Liver (tissue), 9 donors: ENCODE measurements around the gene SUCO. TPM values are rescaled to one million over a fixed set of nuclear protein-coding genes. Genes with fewer than 3 reads are reported as not detected.

Experiments
- DNase-seq: peaks from one replicate; pipeline ENCODE4 v3.0.0-alpha.2; 2017; ENCODE audit warnings: low spot score
- H3K27ac ChIP-seq, 2 donors: one replicate each; pipeline ENCODE4 v1.7.0; 2013; ENCODE audit warnings: inconsistent platforms in 2 of 2, low read length in 2 of 2, control low read depth in 1 of 2, low read depth in 1 of 2, mild to moderate bottlenecking in 1 of 2
- H3K27me3 ChIP-seq, 4 donors: one replicate each; pipeline versions ENCODE4 v1.6.1 to v1.7.0; 2013; ENCODE audit warnings: low read length in 3 of 4, inconsistent platforms in 1 of 4, mild to moderate bottlenecking in 1 of 4, moderate library complexity in 1 of 4; ENCODE audit not compliant: control insufficient read depth in 4 of 4, insufficient read depth in 4 of 4
- H3K36me3 ChIP-seq, 4 donors: one replicate each; pipeline versions ENCODE4 v1.6.1 to v1.7.0; 2013; ENCODE audit warnings: low read length in 3 of 4, mild to moderate bottlenecking in 3 of 4, low read depth in 1 of 4, moderate library complexity in 1 of 4; ENCODE audit not compliant: control insufficient read depth in 4 of 4, insufficient read depth in 3 of 4
- H3K4me1 ChIP-seq, 4 donors: one replicate each; pipeline versions ENCODE4 v1.6.1 to v1.7.0; 2013; ENCODE audit warnings: low read length in 3 of 4, mild to moderate bottlenecking in 3 of 4, moderate library complexity in 1 of 4; ENCODE audit not compliant: control insufficient read depth in 4 of 4, insufficient read depth in 4 of 4
- H3K4me3 ChIP-seq, 3 donors: one replicate each; pipeline versions ENCODE4 v1.6.1 to v1.7.0; 2013; ENCODE audit warnings: low read length in 3 of 3, control low read depth in 1 of 3, low read depth in 1 of 3, mild to moderate bottlenecking in 1 of 3
- H3K9ac ChIP-seq, 2 donors: one replicate each; pipeline ENCODE4 v1.7.0; 2013; ENCODE audit warnings: low read length in 2 of 2, mild to moderate bottlenecking in 2 of 2, moderate library complexity in 2 of 2, control low read depth in 1 of 2, low read depth in 1 of 2
- H3K9me3 ChIP-seq, 4 donors: one replicate each; pipeline versions ENCODE4 v1.6.1 to v1.7.0; 2013; ENCODE audit warnings: low read length in 3 of 4; ENCODE audit not compliant: control insufficient read depth in 4 of 4
- ATF3 ChIP-seq: IDR thresholded peaks from 2 replicates; pipeline ENCODE4 v1.6.1; 2016; ENCODE audit warnings: antibody characterized with exemption
- CTCF ChIP-seq: fragments of 150-350 bp; IDR thresholded peaks from 2 replicates; pipeline ENCODE4 v1.5.1; 2017; ENCODE audit warnings: improper control_type of control experiment, low read depth, low read length; ENCODE audit not compliant: missing input control
- EGR1 ChIP-seq, 2 donors: IDR thresholded peaks; 2 replicates each; pipeline ENCODE4 v1.6.1; 2016 to 2018; ENCODE audit warnings: antibody characterized with exemption in 2 of 2, low read depth in 2 of 2
- FOXA1 ChIP-seq: IDR thresholded peaks from 2 replicates; pipeline ENCODE4 v1.6.1; 2016; ENCODE audit warnings: antibody characterized with exemption
- FOXA2 ChIP-seq: IDR thresholded peaks from 2 replicates; pipeline ENCODE4 v1.6.1; 2016; ENCODE audit warnings: antibody characterized with exemption
- GABPA ChIP-seq, 2 donors: IDR thresholded peaks in 1 of 2; conservative IDR thresholded peaks in 1 of 2; 2 replicates each; pipeline ENCODE4 v1.6.1; 2016; ENCODE audit warnings: antibody characterized with exemption in 2 of 2, mild to moderate bottlenecking in 1 of 2, moderate library complexity in 1 of 2
- HNF4A ChIP-seq, 2 donors: conservative IDR thresholded peaks; 2 replicates each; pipeline ENCODE4 v1.6.1; 2016; ENCODE audit warnings: antibody characterized with exemption in 2 of 2, mild to moderate bottlenecking in 2 of 2
- HNF4G ChIP-seq: IDR thresholded peaks from 2 replicates; pipeline ENCODE4 v1.6.1; 2016; ENCODE audit warnings: antibody characterized with exemption
- JUND ChIP-seq, 2 donors: IDR thresholded peaks; 2 replicates each; pipeline ENCODE4 v1.6.1; 2016; ENCODE audit warnings: antibody characterized with exemption in 2 of 2
- NR2F2 ChIP-seq: IDR thresholded peaks from 2 replicates; pipeline ENCODE4 v1.6.1; 2016; ENCODE audit warnings: antibody characterized with exemption
- RAD21 ChIP-seq, 2 donors: IDR thresholded peaks; 2 replicates each; pipeline ENCODE4 v1.6.1; 2016; ENCODE audit warnings: antibody characterized with exemption in 2 of 2, mild to moderate bottlenecking in 2 of 2
- REST ChIP-seq: IDR thresholded peaks from 2 replicates; pipeline ENCODE4 v1.6.1; 2016; ENCODE audit warnings: antibody characterized with exemption, mild to moderate bottlenecking
- RXRA ChIP-seq, 2 donors: IDR thresholded peaks; 2 replicates each; pipeline ENCODE4 v1.6.1; 2017 to 2018; ENCODE audit warnings: antibody characterized with exemption in 2 of 2, mild to moderate bottlenecking in 1 of 2
- SP1 ChIP-seq: IDR thresholded peaks from 2 replicates; pipeline ENCODE4 v1.6.1; 2018; ENCODE audit warnings: antibody characterized with exemption, mild to moderate bottlenecking
- ZBTB33 ChIP-seq: IDR thresholded peaks from 2 replicates; pipeline ENCODE4 v1.6.1; 2016; ENCODE audit warnings: antibody characterized with exemption
- WGBS: extraction: QIAGEN DNeasy Blood & Tissue Kit; methylation state at CpG from one replicate; pipeline ENCODE4 v1.1.7; 2013; 5-methylcytosine and 5-hydroxymethylcytosine counted together
- polyA plus RNA-seq, 2 donors: library from polyadenylated mRNA; stranded (reverse) in 1 of 2; unstranded in 1 of 2; fragments of 200-250 nt in 1 of 2; fragments of >200 nt in 1 of 2; fragmentation: Nextera tagmentation in 1 of 2; extraction: Ambion mirVana in 1 of 2; gene quantifications; one replicate each; pipeline versions ENCODE4 v1.2.1 to v1.2.3, GENCODE V29; 2013 to 2015
- total RNA-seq, 2 donors: library from RNA; depleted of rRNA; stranded (reverse); fragments of >200 nt; gene quantifications; one replicate each; pipeline ENCODE4 v1.2.3, GENCODE V29; 2014
- donor health status: healthy.
- donor health status: healthy.
- donor health status: healthy.
- donor health status: healthy.
- donor health status: healthy.

The SUCO gene
- total and polyA plus RNA-seq, 4 donors: 2.8 to 38.1 (median 8.5) TPM

- DNase-seq: no peak
Measured at GRCh38 chr1:172641492-172641891, 108.5 kb downstream of the SUCO start.

More at GRCh38 chr1:172641492-172641891, 108.5 kb downstream of the SUCO start:
- Histone ChIP-seq H3K4me1 (no peaks in the 10 kb centered on the region), H3K36me3 (no peaks in the 10 kb centered on the region), H3K27me3 (no peaks in the 10 kb centered on the region), H3K9me3 (no peaks in the 10 kb centered on the region), H3K9ac (no peak overlapping the region), H3K27ac (no peak overlapping the region), H3K4me3 (no peak overlapping the region)
- TF ChIP-seq RXRA (IDR thresholded peaks at IDR 0.05) (no peak), GABPA (IDR thresholded peaks at IDR 0.05 in 1 of 2, conservative IDR thresholded peaks at IDR 0.05 in 1 of 2) (no peak), EGR1 (IDR thresholded peaks at IDR 0.05; ENCODE audit: low read depth in 2 of 2) (no peak), HNF4A (conservative IDR thresholded peaks at IDR 0.05) (no peak), FOXA1 (no peak), ZBTB33 (no peak), JUND (IDR thresholded peaks at IDR 0.05) (no peak), RAD21 (IDR thresholded peaks at IDR 0.05) (no peak), HNF4G (no peak), REST (no peak), ATF3 (no peak), NR2F2 (no peak), SP1 (no peak), FOXA2 (no peak), CTCF (no peak)
- WGBS: 83% methylated on average over 5 of the region's 5 CpGs
